NT2/D1 (cell line): ENCODE measurements around the gene COX17.

Experiments used
- DNase-seq: peaks from one replicate; pipeline ENCODE4 v3.0.0-alpha.2; 2011; ENCODE audit warnings: low read depth, low spot score
- H3K27me3 ChIP-seq: 2 replicates; pipeline ENCODE4 v1.6.0; 2011; ENCODE audit warnings: mild to moderate bottlenecking; ENCODE audit not compliant: insufficient read length, insufficient read depth
- H3K36me3 ChIP-seq: 2 replicates; pipeline ENCODE4 v1.6.1; 2011; ENCODE audit warnings: mild to moderate bottlenecking, low read length, mixed read lengths; ENCODE audit not compliant: insufficient read depth, insufficient read length
- H3K4me1 ChIP-seq: 2 replicates; pipeline ENCODE4 v1.5.1; 2011; ENCODE audit not compliant: insufficient read depth, insufficient read length
- H3K4me3 ChIP-seq: 2 replicates; pipeline ENCODE4 v1.5.1; 2011; ENCODE audit warnings: low read depth; ENCODE audit not compliant: insufficient read length
- H3K9ac ChIP-seq: 2 replicates; pipeline ENCODE4 v1.6.0; 2011; ENCODE audit warnings: low read depth; ENCODE audit not compliant: insufficient read length
- H3K9me3 ChIP-seq: 2 replicates; pipeline ENCODE4 v1.5.1; 2011; ENCODE audit warnings: mild to moderate bottlenecking, low read length; ENCODE audit not compliant: insufficient read depth
- SUZ12 ChIP-seq: IDR thresholded peaks from 2 replicates; pipeline ENCODE4 v1.6.1; 2011; ENCODE audit not compliant: insufficient read length, insufficient read depth; ENCODE audit errors: extremely low read depth
- YY1 ChIP-seq: IDR thresholded peaks from 2 replicates; pipeline ENCODE4 v1.6.1; 2011; ENCODE audit not compliant: insufficient read length, insufficient read depth
- ZNF274 ChIP-seq: IDR thresholded peaks from 2 replicates; pipeline ENCODE4 v1.6.1; 2011; ENCODE audit warnings: mild to moderate bottlenecking, low read depth, low read length

Gene COX17

DNA sequence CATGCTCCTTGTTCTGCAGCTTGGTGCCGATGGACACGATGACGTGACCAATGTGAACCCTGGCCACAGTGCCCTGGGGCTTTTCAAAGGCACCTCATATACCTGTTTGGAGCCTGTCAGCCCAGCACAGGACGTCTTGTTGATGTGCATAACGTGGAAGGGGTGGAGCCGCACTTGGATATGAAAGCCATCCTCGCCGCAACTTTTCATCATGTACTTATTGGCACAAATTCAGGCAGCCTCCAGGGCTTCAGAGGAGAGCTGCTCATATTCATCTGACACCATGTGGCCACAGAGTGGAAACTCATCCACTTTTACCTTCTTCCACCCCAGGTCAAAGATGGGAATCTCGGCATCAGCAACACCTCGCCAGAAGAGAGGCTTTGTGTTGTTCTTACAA, 41.5 kb downstream of the COX17 start:
- Histone ChIP-seq H3K9ac (no peak overlapping the region), H3K4me3 (no peak overlapping the region), H3K9me3 (no peaks in the 10 kb centered on the region), H3K36me3 (no peaks in the 10 kb centered on the region), H3K4me1 (no peaks in the 10 kb centered on the region), H3K27me3 (no peaks in the 10 kb centered on the region)
- no peak for DNase-seq
- TF ChIP-seq SUZ12 (no peak), ZNF274 (no peak), YY1 (no peak)

DNA sequence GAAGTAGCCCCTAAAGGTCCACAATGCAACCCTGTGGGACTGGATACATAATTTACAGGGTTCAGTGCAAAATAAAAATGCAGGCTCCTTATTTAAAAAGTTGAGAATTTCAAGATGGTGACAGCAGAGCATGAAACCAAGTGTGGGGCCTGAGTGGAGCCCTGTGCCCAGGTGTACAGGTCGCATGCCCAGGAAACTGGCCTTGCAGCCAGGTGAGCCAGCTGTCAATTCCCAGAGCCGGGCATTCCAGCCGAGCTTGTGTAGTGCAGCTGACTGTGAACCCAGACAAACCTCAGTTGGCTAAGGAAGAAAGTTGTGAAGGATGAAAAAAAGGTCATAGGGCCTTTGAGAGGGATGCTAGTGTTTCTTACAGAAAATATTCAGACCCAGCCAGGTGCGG, 44.4 kb downstream of the COX17 start:
- Histone ChIP-seq H3K4me1 (no peaks in the 10 kb centered on the region), H3K4me3 (no peak overlapping the region), H3K27me3 (no peaks in the 10 kb centered on the region), H3K9ac (no peak overlapping the region), H3K36me3 (no peaks in the 10 kb centered on the region), H3K9me3 (no peaks in the 10 kb centered on the region)
- no peak for DNase-seq
- TF ChIP-seq YY1 (no peak), SUZ12 (no peak), ZNF274 (no peak)

DNA sequence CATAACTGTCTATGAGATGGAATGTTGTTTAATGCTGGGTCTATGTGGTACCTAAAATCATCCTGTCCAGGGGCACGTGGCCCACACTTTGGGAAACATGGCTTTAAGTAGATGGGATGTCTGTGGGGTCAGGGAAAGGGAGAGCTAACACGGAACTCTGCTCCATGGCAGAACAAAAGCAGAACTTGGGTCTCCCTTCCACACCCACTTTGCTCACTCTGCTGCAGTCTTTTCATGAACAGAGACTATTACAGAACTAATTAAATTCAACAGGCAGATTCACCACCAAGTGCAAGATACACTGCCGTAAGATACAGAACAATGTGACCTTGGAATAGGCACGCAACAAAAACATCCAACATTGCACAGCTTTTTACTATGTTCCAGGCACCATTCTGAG, 45.0 kb downstream of the COX17 start:
- Histone ChIP-seq H3K27me3 (no peaks in the 10 kb centered on the region), H3K36me3 (no peaks in the 10 kb centered on the region), H3K4me1 (no peaks in the 10 kb centered on the region), H3K9ac (no peak overlapping the region), H3K4me3 (no peak overlapping the region), H3K9me3 (no peaks in the 10 kb centered on the region)
- no peak for DNase-seq
- no peak for TF ChIP-seq SUZ12
- no peak for TF ChIP-seq YY1
- TF ChIP-seq ZNF274: no peak

DNA sequence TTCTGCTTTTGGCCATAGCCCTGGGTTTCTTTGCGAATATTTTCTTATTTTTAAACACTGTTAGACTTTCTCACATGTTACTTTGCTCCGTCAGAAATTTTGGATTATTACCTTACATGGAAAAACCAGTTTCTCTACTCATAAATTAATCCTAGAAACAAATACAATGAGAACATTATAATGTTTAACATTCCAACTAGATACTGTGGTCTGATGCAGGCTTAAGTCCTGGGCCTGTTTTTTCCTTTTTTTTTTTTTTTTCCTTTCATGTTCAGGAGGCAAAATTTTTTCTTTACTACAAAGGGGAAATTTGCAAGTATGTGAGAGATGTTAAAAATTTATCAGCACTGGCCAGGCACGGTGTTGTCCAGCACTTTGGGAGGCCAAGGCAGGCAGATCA, 45.7 kb downstream of the COX17 start:
- Histone ChIP-seq H3K36me3 (no peaks in the 10 kb centered on the region), H3K27me3 (no peaks in the 10 kb centered on the region), H3K4me1 (no peaks in the 10 kb centered on the region), H3K9me3 (no peaks in the 10 kb centered on the region), H3K9ac (no peak overlapping the region), H3K4me3 (no peak overlapping the region)
- no peak for TF ChIP-seq YY1
- DNase-seq: no peak

DNA sequence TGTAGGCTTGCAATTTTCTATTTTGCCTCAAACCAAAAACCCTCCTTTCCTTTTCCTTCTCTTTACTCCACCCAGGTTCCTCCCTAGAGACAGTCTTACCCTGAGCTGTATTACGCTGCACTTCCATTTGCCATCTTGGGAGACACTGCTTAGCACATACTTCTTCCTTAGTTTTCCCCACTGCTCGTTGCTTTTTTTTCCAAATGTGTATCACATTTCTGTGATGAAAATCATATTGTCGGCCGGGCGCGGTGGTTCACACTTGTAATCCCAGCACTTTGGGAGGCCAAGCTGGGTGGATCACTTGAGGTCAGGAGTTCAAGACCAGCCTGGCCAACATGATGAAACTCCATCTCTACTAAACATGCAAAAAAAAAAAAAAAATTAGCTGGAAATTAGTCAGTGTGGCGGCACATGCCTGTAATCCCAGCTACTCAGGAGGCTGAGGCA, 46.3 kb downstream of the COX17 start:
- Histone ChIP-seq H3K9ac (no peak overlapping the region), H3K36me3 (no peaks in the 10 kb centered on the region), H3K27me3 (no peaks in the 10 kb centered on the region), H3K4me3 (no peak overlapping the region), H3K9me3 (no peaks in the 10 kb centered on the region), H3K4me1 (no peaks in the 10 kb centered on the region)
- TF ChIP-seq ZNF274: no peak
- no peak for TF ChIP-seq YY1
- no peak for TF ChIP-seq SUZ12
- no peak for DNase-seq

DNA sequence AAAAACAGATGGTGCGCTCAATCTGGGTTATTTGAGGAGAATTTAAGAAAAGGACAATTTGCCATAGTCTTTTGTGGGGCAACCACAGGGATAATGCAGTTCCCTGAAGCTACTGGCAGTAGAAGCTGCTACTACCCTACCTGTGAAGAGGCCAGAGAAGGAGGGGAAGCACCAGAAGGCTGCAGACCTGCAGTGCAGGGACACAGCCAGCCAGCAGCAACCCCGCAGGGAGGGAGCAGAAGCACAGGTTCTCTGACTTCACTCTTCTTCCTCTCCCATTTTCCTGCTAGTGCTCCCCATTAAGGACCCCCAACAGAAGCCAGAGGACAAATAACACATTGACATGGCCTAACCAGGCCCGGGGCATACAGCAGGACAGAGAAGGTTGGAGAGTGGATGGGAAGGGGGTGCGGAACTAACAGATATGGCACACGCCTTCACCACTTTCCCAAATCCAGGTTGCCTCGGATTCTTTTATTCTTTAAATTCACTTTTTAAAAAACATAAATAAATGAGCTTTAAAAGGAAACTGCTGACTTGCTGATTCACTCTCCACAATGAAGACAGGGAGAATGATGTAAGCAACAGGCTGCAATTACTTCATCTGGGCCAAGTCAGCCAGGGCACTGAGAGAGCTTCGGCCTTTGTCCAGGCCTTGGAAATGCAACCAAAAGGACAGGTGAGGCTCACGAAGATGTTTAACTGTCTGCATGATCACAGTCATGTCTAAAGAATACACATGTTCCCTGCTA, 46.9 kb downstream of the COX17 start:
- Histone ChIP-seq H3K9me3 (no peaks in the 10 kb centered on the region), H3K4me3 (no peak overlapping the region), H3K27me3 (no peaks in the 10 kb centered on the region), H3K9ac (no peak overlapping the region), H3K36me3 (no peaks in the 10 kb centered on the region), H3K4me1 (no peaks in the 10 kb centered on the region)
- no peak for DNase-seq
- no peak for TF ChIP-seq SUZ12
- no peak for TF ChIP-seq YY1
- TF ChIP-seq ZNF274: no peak

DNA sequence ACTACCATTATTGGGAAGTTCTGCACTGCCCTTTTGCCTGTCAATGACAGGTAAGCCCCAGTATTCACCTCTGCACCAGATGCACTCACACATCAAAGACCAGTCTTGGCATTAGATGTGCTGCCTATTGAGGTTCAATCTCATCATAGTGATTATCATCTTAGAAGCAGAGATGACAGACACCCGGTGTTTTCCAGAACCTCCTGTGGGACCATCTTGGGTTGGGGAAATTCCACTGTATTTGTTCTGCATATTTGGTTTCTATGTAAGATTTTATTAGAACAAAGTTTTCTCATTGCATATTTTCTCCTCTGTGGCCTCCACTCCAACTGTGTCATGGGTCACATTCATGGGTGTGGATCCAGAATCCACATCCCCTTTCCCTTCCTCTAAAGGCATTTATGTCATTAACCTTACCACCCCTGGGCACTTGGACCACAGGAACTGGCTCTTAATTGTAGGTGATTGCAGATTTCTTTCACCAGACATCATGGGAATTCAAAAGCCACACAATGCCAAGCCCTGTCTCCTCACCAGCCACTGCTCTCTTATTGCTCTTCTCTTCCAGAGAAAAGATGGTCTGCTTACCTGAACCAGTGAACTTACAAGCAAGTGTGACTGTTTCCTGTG, 48.3 kb downstream of the COX17 start:
- H3K4me1 ChIP-seq: no peaks in the 10 kb centered on the region
- H3K9ac ChIP-seq: no peak overlapping the region
- no peaks in the 10 kb centered on the region for H3K27me3 ChIP-seq
- no peaks in the 10 kb centered on the region for H3K9me3 ChIP-seq
- TF ChIP-seq ZNF274: no peak
- TF ChIP-seq SUZ12: no peak
- TF ChIP-seq YY1: no peak
- no peaks in the 10 kb centered on the region for H3K36me3 ChIP-seq
- no peak for DNase-seq
- no peak overlapping the region for H3K4me3 ChIP-seq

DNA sequence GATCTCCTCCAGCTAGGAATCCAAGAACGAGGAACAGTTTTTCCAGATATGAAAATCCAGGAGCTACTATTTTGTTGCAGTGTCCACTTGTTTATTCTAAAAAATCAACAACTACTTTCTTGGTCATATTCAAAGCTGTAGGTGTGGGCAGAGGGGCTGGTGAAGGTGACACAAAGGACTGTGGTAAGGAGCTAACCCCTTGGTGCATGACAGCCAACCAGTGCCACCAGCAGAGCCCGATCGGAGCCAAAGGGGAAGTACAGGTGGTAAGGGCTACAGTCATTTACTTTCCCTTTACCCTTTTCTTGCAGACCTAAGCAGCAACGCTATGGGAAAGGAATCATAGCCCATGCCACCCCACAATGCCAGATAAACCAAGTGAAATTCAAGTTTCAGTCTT, 48.8 kb downstream of the COX17 start:
- no peak for DNase-seq
- no peaks in the 10 kb centered on the region for H3K36me3 ChIP-seq
- no peak for TF ChIP-seq ZNF274
- no peak for TF ChIP-seq YY1
- no peak for TF ChIP-seq SUZ12
- no peak overlapping the region for H3K4me3 ChIP-seq
- H3K9me3 ChIP-seq: no peaks in the 10 kb centered on the region
- H3K9ac ChIP-seq: no peak overlapping the region
- H3K27me3 ChIP-seq: no peaks in the 10 kb centered on the region
- H3K4me1 ChIP-seq: no peaks in the 10 kb centered on the region
